ENCODE measurements around the gene SLC4A11. TPM values are rescaled to one million over a fixed set of nuclear protein-coding genes. Genes with fewer than 3 reads are reported as not detected.

Gene SLC4A11
- total RNA-seq, 2 donors from 2014 or later, result 0.14 to 1.1 TPM

Other genes with a start within 250 kb of the SLC4A11 start
- gene GNRH2, start 195.6 kb downstream of the SLC4A11 start, total RNA-seq, result 1 to 10 TPM in 1 of 2 donors, under 1 TPM in 1; 0.99 to 2.5 TPM
- gene MRPS26, start 193.1 kb downstream of the SLC4A11 start, total RNA-seq, result 10 to 100 TPM; 39.3 to 60.0 TPM
- not detected for gene OXT, start 167.6 kb downstream of the SLC4A11 start, total RNA-seq
- under 1 TPM in 1 of 2 donors, not detected in 1; 0.45 TPM for gene AVP, start 154.5 kb downstream of the SLC4A11 start, total RNA-seq
- gene FASTKD5, start 79.3 kb downstream of the SLC4A11 start, total RNA-seq, result 10 to 100 TPM; 18.8 to 24.2 TPM
- 1 to 10 TPM; 5.5 to 7.1 TPM for gene UBOX5, start 79.3 kb downstream of the SLC4A11 start, total RNA-seq
- gene LZTS3, start 65.6 kb downstream of the SLC4A11 start, total RNA-seq, result 1 to 10 TPM; 2.0 to 4.2 TPM
- gene DDRGK1, start 34.5 kb downstream of the SLC4A11 start, total RNA-seq, result 100 to 1,000 TPM in 1 of 2 donors, 10 to 100 TPM in 1; 66.4 to 128 TPM
- 10 to 100 TPM; 29.9 to 77.4 TPM for gene ITPA, start 29.7 kb downstream of the SLC4A11 start, total RNA-seq
- gene DNAAF9, start 168.5 kb upstream of the SLC4A11 start, total RNA-seq, result 1 to 10 TPM in 1 of 2 donors, under 1 TPM in 1; 0.66 to 2.4 TPM
- 10 to 100 TPM in 1 of 2 donors, 1 to 10 TPM in 1; 7.4 to 10.6 TPM for gene ATRN, start 231.8 kb upstream of the SLC4A11 start, total RNA-seq